H1 (cell line): Measurements from ENCODE around the gene CDKN3. TPM values are rescaled to one million over a fixed set of nuclear protein-coding genes. Genes with fewer than 3 reads are reported as not detected.

Experiments used
- CTCF ChIA-PET: fragments of 300-600 bp; sonication (Branson Sonifier 250); formaldehyde crosslinking; loops from one replicate; lab custom pipeline; 2021; ENCODE audit not compliant: partially characterized antibody; lab: Charles Lee
- POLR2A ChIA-PET: fragments of 300-600 bp; sonication (Branson Sonifier 250); formaldehyde crosslinking; loops from one replicate; lab custom pipeline; 2021; ENCODE audit warnings: inconsistent platforms; ENCODE audit not compliant: partially characterized antibody; lab: Charles Lee
- DNase-seq, 2 experiments: peaks; one replicate each; pipeline versions ENCODE4 v3.0.0 to v3.0.0-alpha.2; 2010 to 2022; ENCODE audit warnings: low spot score in 2 of 2, low read depth in 1 of 2, mixed read lengths in 1 of 2
- FAIRE-seq: peaks from 2 replicates; lab custom pipeline; 2011; peaks lifted over from hg19 to GRCh38; lab: Jason Lieb, UNC
- H2AFZ ChIP-seq: 2 replicates; pipeline ENCODE4 v1.8.1; 2012; ENCODE audit warnings: low read length, inconsistent platforms
- H2AK5ac ChIP-seq: 2 replicates; pipeline ENCODE4 v1.6.1; 2013; ENCODE audit warnings: low read depth, low read length
- H2BK120ac ChIP-seq: replicated peaks from 2 replicates; pipeline ENCODE3; 2013; ENCODE audit warnings: low read depth, low read length, inconsistent platforms
- H2BK12ac ChIP-seq: 2 replicates; pipeline ENCODE4 v1.6.1; 2013; ENCODE audit warnings: low read depth, low read length
- H2BK15ac ChIP-seq: 2 replicates; pipeline ENCODE4 v1.6.1; 2013; ENCODE audit warnings: low read length
- H2BK20ac ChIP-seq: 2 replicates; pipeline ENCODE4 v1.6.1; 2013; ENCODE audit warnings: low read length
- H2BK5ac ChIP-seq: 2 replicates; pipeline ENCODE4 v1.6.1; 2013; ENCODE audit warnings: low read depth, low read length
- H3K14ac ChIP-seq: 2 replicates; pipeline ENCODE4 v1.6.1; 2013; ENCODE audit warnings: inconsistent platforms; ENCODE audit not compliant: insufficient read length
- H3K18ac ChIP-seq: 2 replicates; pipeline ENCODE4 v1.6.1; 2013; ENCODE audit warnings: low read length; ENCODE audit errors: extremely low read depth
- H3K23ac ChIP-seq: 2 replicates; pipeline ENCODE4 v1.6.1; 2013; ENCODE audit warnings: inconsistent platforms; ENCODE audit not compliant: insufficient read length
- H3K23me2 ChIP-seq: 2 replicates; pipeline ENCODE4 v1.6.1; 2013; ENCODE audit warnings: low read depth, low read length
- H3K27ac ChIP-seq: 2 replicates; pipeline ENCODE4 v1.6.1; 2011; ENCODE audit warnings: low read depth, low read length, inconsistent platforms
- H3K27me3 ChIP-seq, 4 experiments: replicated peaks in 1 of 4; 1 replicate in 1 of 4; 2 replicates in 3 of 4; pipeline versions ENCODE4 v1.6.1 to v1.8.1; 2011 to 2013; ENCODE audit warnings: low read length in 3 of 4, mild to moderate bottlenecking in 3 of 4, inconsistent platforms in 2 of 4, mixed read lengths in 2 of 4, moderate library complexity in 1 of 4; ENCODE audit not compliant: control insufficient read depth in 3 of 4, insufficient read depth in 3 of 4; ENCODE audit errors: extremely low read depth in 1 of 4
- H3K36me3 ChIP-seq, 4 experiments: 2 replicates each; pipeline versions ENCODE4 v1.6.1 to v1.8.1; 2011 to 2013; ENCODE audit warnings: mild to moderate bottlenecking in 4 of 4, low read length in 3 of 4, moderate library complexity in 2 of 4, control low read depth in 1 of 4, inconsistent platforms in 1 of 4; ENCODE audit not compliant: insufficient read depth in 4 of 4, control insufficient read depth in 2 of 4
- H3K4ac ChIP-seq: replicated peaks from 2 replicates; pipeline ENCODE3; 2013; ENCODE audit warnings: low read length, low read depth, mixed read lengths, inconsistent platforms; ENCODE audit not compliant: insufficient read length
- H3K4me1 ChIP-seq, 4 experiments: replicated peaks in 1 of 4; 1 replicate in 1 of 4; 2 replicates in 3 of 4; pipeline versions ENCODE4 v1.6.1 to v1.8.1; 2011 to 2013; ENCODE audit warnings: low read length in 3 of 4, inconsistent platforms in 2 of 4, mixed read lengths in 1 of 4; ENCODE audit not compliant: insufficient read depth in 4 of 4, control insufficient read depth in 3 of 4
- H3K4me2 ChIP-seq, 2 experiments: 2 replicates each; pipeline versions ENCODE4 v1.6.1 to v1.8.1; 2011 to 2013; ENCODE audit warnings: low read depth in 2 of 2, low read length in 2 of 2, control low read depth in 1 of 2, inconsistent platforms in 1 of 2, mild to moderate bottlenecking in 1 of 2; ENCODE audit not compliant: insufficient read depth in 1 of 2
- H3K4me3 ChIP-seq, 4 experiments: fragments of 200-600, 300-600 bp in 1 of 4; sonication (generic), shearing (Covaris generic), sonication (Bioruptor Twin) in 1 of 4; 2 replicates each; pipeline versions ENCODE4 v1.5.1 to v1.8.1; 2011 to 2016; ENCODE audit warnings: low read length in 4 of 4, low read depth in 3 of 4, control low read depth in 2 of 4, inconsistent platforms in 2 of 4, mild to moderate bottlenecking in 2 of 4, mixed read lengths in 1 of 4, moderate library complexity in 1 of 4; ENCODE audit not compliant: insufficient read depth in 2 of 4; ENCODE audit errors: extremely low read depth in 1 of 4
- H3K56ac ChIP-seq: replicated peaks from 2 replicates; pipeline ENCODE3; 2013; ENCODE audit warnings: low read depth, mild to moderate bottlenecking, mixed read lengths, low read length, inconsistent platforms; ENCODE audit not compliant: insufficient read length
- H3K79me1 ChIP-seq: 2 replicates; pipeline ENCODE4 v1.6.1; 2013; ENCODE audit warnings: low read depth, low read length, control low read depth
- H3K79me2 ChIP-seq, 2 experiments: 2 replicates each; pipeline versions ENCODE4 v1.6.1 to v1.8.1; 2012 to 2013; ENCODE audit warnings: low read length in 2 of 2, mild to moderate bottlenecking in 2 of 2, inconsistent platforms in 1 of 2; ENCODE audit not compliant: insufficient read depth in 2 of 2, control insufficient read depth in 1 of 2
- H3K9ac ChIP-seq, 4 experiments: replicated peaks in 1 of 4; 1 replicate in 1 of 4; 2 replicates in 3 of 4; pipeline versions ENCODE4 v1.6.1 to v1.8.1; 2011 to 2013; ENCODE audit warnings: low read depth in 3 of 4, low read length in 3 of 4, control low read depth in 2 of 4, mild to moderate bottlenecking in 2 of 4, moderate library complexity in 2 of 4, inconsistent platforms in 1 of 4; ENCODE audit errors: extremely low read depth in 1 of 4
- H3K9me3 ChIP-seq, 2 experiments: 2 replicates each; pipeline versions ENCODE4 v1.6.1 to v1.8.1; 2012 to 2013; ENCODE audit warnings: mild to moderate bottlenecking in 2 of 2, moderate library complexity in 2 of 2, control low read depth in 1 of 2, inconsistent platforms in 1 of 2, low read depth in 1 of 2, low read length in 1 of 2, mixed read lengths in 1 of 2; ENCODE audit not compliant: insufficient read depth in 2 of 2
- H4K20me1 ChIP-seq, 2 experiments: replicated peaks in 1 of 2; 2 replicates each; pipeline versions ENCODE3 to v1.8.1; 2011 to 2013; ENCODE audit warnings: inconsistent platforms in 2 of 2, low read length in 2 of 2, mild to moderate bottlenecking in 1 of 2; ENCODE audit not compliant: insufficient read depth in 2 of 2, control insufficient read depth in 1 of 2
- H4K5ac ChIP-seq: 2 replicates; pipeline ENCODE4 v1.6.1; 2013; ENCODE audit warnings: low read length, low read depth, mixed read lengths, inconsistent platforms; ENCODE audit not compliant: insufficient read length
- H4K8ac ChIP-seq: 2 replicates; pipeline ENCODE4 v1.8.0; 2013; ENCODE audit warnings: mild to moderate bottlenecking, moderate library complexity, low read length, inconsistent platforms; ENCODE audit not compliant: insufficient read depth; ENCODE audit errors: extremely low read depth
- H4K91ac ChIP-seq: replicated peaks from 2 replicates; pipeline ENCODE3; 2013; ENCODE audit warnings: low read length, mixed read lengths, inconsistent platforms; ENCODE audit not compliant: insufficient read length
- E2F6 ChIP-seq: IDR thresholded peaks from 2 replicates; pipeline ENCODE4 v1.6.1; 2012; ENCODE audit warnings: inconsistent platforms
- GABPA ChIP-seq: IDR thresholded peaks from 2 replicates; pipeline ENCODE4 v1.6.1; 2011; ENCODE audit warnings: mild to moderate bottlenecking, low read length, moderate library complexity, borderline replicate concordance; ENCODE audit not compliant: insufficient read depth
- KDM5A ChIP-seq: fragments of 200-600 bp; IDR thresholded peaks from 2 replicates; pipeline ENCODE4 v1.7.1; 2012; ENCODE audit warnings: mild to moderate bottlenecking, low read length, inconsistent platforms, mixed read lengths
- POLR2AphosphoS5 ChIP-seq: IDR thresholded peaks from 2 replicates; pipeline ENCODE4 v1.6.1; 2011; ENCODE audit warnings: low read depth, low read length
- POU5F1 ChIP-seq: IDR thresholded peaks from 2 replicates; pipeline ENCODE4 v1.6.1; 2011; ENCODE audit warnings: low read depth, mild to moderate bottlenecking, low read length, moderate library complexity
- RNF2 ChIP-seq: fragments of 200-900, 300-1000 bp; sonication (generic); IDR thresholded peaks from 2 replicates; pipeline ENCODE4 v1.7.1; 2016; ENCODE audit warnings: borderline replicate concordance, low read depth, mild to moderate bottlenecking, antibody characterized with exemption, low read length; ENCODE audit not compliant: poor library complexity, severe bottlenecking; ENCODE audit errors: missing control alignments
- RXRA ChIP-seq: IDR thresholded peaks from 2 replicates; pipeline ENCODE4 v1.6.1; 2011; ENCODE audit warnings: low read depth, mild to moderate bottlenecking, low read length, moderate library complexity; ENCODE audit not compliant: insufficient read depth
- SAP30 ChIP-seq: fragments of 300-600 bp; sonication (generic); IDR thresholded peaks from 2 replicates; pipeline ENCODE4 v1.7.1; 2012; ENCODE audit warnings: low read length, moderate library complexity, mild to moderate bottlenecking, inconsistent platforms; ENCODE audit not compliant: insufficient read depth, insufficient replicate concordance
- SP1 ChIP-seq: IDR thresholded peaks from 2 replicates; pipeline ENCODE4 v1.6.1; 2011; ENCODE audit warnings: low read depth, low read length
- WGBS, 2 experiments: shearing (Covaris generic) in 1 of 2; methylation state at CpG; one replicate each; pipeline versions ENCODE4 v1.1.6 to v1.1.7; 2013 to 2015; ENCODE audit warnings: low lambda C conversion rate in 2 of 2, mixed read lengths in 2 of 2, inconsistent platforms in 1 of 2, low coverage in 1 of 2, missing lambda C conversion rate in 1 of 2; ENCODE audit not compliant: insufficient replicate concordance in 2 of 2, insufficient coverage in 1 of 2, insufficient read length in 1 of 2; ENCODE audit errors: extremely low coverage in 1 of 2, missing lambda C conversion rate in 1 of 2; 5-methylcytosine and 5-hydroxymethylcytosine counted together
- polyA plus RNA-seq, 7 experiments: library from polyadenylated mRNA; depleted of rRNA in 3 of 7; stranded (reverse) in 5 of 7; unstranded in 2 of 7; fragments of >200 nt in 5 of 7; fragments of 200-250 nt in 2 of 7; gene quantifications; 1 replicate in 5 of 7; 2 replicates in 1 of 7; 4 replicates in 1 of 7; pipeline versions ENCODE4 v1.2.1 to v1.2.3, GENCODE V29; 2011 to 2013; ENCODE audit warnings: missing spikeins in 2 of 7, mixed read lengths in 2 of 7
- total RNA-seq: library from RNA; stranded (reverse); fragmentation: NEBNext Ultra II Directional; extraction: Animal tissue kit (Norgen Biotek cat#: 25700); gene quantifications from 2 replicates; pipeline ENCODE4 v1.2.1, GENCODE V29; 2021

The CDKN3 gene
- total and polyA plus RNA-seq, 2 of the 8 experiments (the other 6 are each of a cell fraction or from before 2014, with no cell fraction given), result 43.5 to 48.3 TPM

GRCh38 chr14:54364555-54365415 lies 32.0 kb upstream of the CDKN3 start:
- H3K4ac ChIP-seq, result peak overlapping the region; percentile 15
- TF ChIP-seq POLR2AphosphoS5 (no peak), RXRA (no peak), SAP30 (no peak), KDM5A (no peak), RNF2 (no peak), GABPA (no peak), POU5F1 (no peak), E2F6 (no peak), SP1 (no peak)

More at GRCh38 chr14:54364555-54365415, 32.0 kb upstream of the CDKN3 start:
- Histone ChIP-seq H2AFZ (no peak overlapping the region), H2AK5ac (peak overlapping the region; percentile 91; the same call in 1 of the 2 replicates), H2BK5ac (peak overlapping the region; percentile 73; the same call in 1 of the 2 replicates), H2BK20ac (peak overlapping the region; percentile 91; the same call in 1 of the 2 replicates), H4K91ac (peak overlapping the region; percentile 61), H4K20me1 (no peaks in the 10 kb centered on the region), H3K9ac (no peak overlapping the region; a peak in 1 of 7 replicates), H3K36me3 (no peaks in the 10 kb centered on the region), H3K56ac (no peak overlapping the region), H3K14ac (no peak overlapping the region), H3K79me2 (no peaks in the 10 kb centered on the region), H3K79me1 (no peaks in the 10 kb centered on the region), H3K4me3 (no peak overlapping the region), H4K5ac (no peak overlapping the region), H3K27me3 (peaks cover 0 to 6% (median 0%) of the 10 kb centered on the region in 4 experiments; a peak in 2 of 7 replicates), H3K4me2 (0 out of 4 replicates have a peak overlapping the region, but pooled peaks of 1 of the 2 experiments have one; percentile 9), H3K18ac (peak overlapping the region; percentile 35; the same call in 1 of the 2 replicates), H3K9me3 (no peaks in the 10 kb centered on the region), H3K23ac (no peak overlapping the region), H3K23me2 (no peaks in the 10 kb centered on the region; the same call in 1 of the 2 replicates), H2BK12ac (peak overlapping the region; percentile 88; the same call in 1 of the 2 replicates), H2BK15ac (no peak overlapping the region), H2BK120ac (peak overlapping the region; percentile 14), H3K27ac (no peak overlapping the region), H4K8ac (no peak overlapping the region), H3K4me1 (peaks cover 14 to 32% (median 27%) of the 10 kb centered on the region in 4 experiments)
- POLR2A ChIA-PET, result no interaction called here
- FAIRE-seq (no peak), DNase-seq (peak in 1 of 2 experiments; percentile 39)
- 79% methylated on average over 9 of the region's 9 CpGs; no CpG with 5 or more reads in 1 of the 2 experiments for WGBS, 2 experiments
- CTCF ChIA-PET, result interaction anchor here (1.2 to 2.7 kb wide), 4 partner anchors 12 to 128 kb away, joined by 3 to 7 read pairs (median 4); no protein-coding TSS in a partner anchor
